H1 (cell line): Measurements from ENCODE around the gene CYB5R3. TPM values are rescaled to one million over a fixed set of nuclear protein-coding genes. Genes with fewer than 3 reads are reported as not detected.

Experiments used
- CHD2 ChIP-seq: IDR thresholded peaks from 2 replicates; pipeline ENCODE4 v1.6.1; 2012; ENCODE audit warnings: low read length, improper control_type of control experiment
- FOSL1 ChIP-seq: IDR thresholded peaks from 2 replicates; pipeline ENCODE4 v1.6.1; 2011; ENCODE audit warnings: mild to moderate bottlenecking, low read depth, low read length, moderate library complexity; ENCODE audit not compliant: insufficient read depth
- GTF2F1 ChIP-seq: IDR thresholded peaks from 2 replicates; pipeline ENCODE4 v1.6.1; 2012; ENCODE audit warnings: low read depth, low read length, improper control_type of control experiment, borderline replicate concordance
- HDAC2 ChIP-seq, 2 experiments: fragments of 300-600 bp in 1 of 2; sonication (generic) in 1 of 2; IDR thresholded peaks; 2 replicates each; pipeline ENCODE4 v1.6.1; 2011 to 2012; ENCODE audit warnings: low read depth in 2 of 2, low read length in 2 of 2, mild to moderate bottlenecking in 2 of 2, moderate library complexity in 2 of 2, borderline replicate concordance in 1 of 2, inconsistent platforms in 1 of 2
- JUN ChIP-seq: IDR thresholded peaks from 2 replicates; pipeline ENCODE4 v1.6.1; 2011; ENCODE audit warnings: low read depth, mild to moderate bottlenecking, improper control_type of control experiment, low read length
- JUND ChIP-seq: IDR thresholded peaks from 2 replicates; pipeline ENCODE4 v1.6.1; 2011; ENCODE audit warnings: mild to moderate bottlenecking, improper control_type of control experiment, low read length
- KDM1A ChIP-seq: fragments of 200-600, 300-600 bp; sonication (generic); IDR thresholded peaks from 2 replicates; pipeline ENCODE4 v1.7.1; 2016; ENCODE audit warnings: mild to moderate bottlenecking, low read length, borderline replicate concordance
- NANOG ChIP-seq: IDR thresholded peaks from 2 replicates; pipeline ENCODE4 v1.6.1; 2011; ENCODE audit warnings: low read length, low read depth, mild to moderate bottlenecking, inconsistent platforms; ENCODE audit not compliant: insufficient read depth, poor library complexity, severe bottlenecking
- NRF1 ChIP-seq: IDR thresholded peaks from 2 replicates; pipeline ENCODE4 v1.6.1; 2011; ENCODE audit warnings: mild to moderate bottlenecking, low read depth, low read length, improper control_type of control experiment
- PHF8 ChIP-seq: fragments of 200-600 bp; sonication (generic); conservative IDR thresholded peaks from 2 replicates; pipeline ENCODE4 v1.7.1; 2012; ENCODE audit warnings: low read depth, mild to moderate bottlenecking, inconsistent platforms, low read length, moderate library complexity
- POLR2A ChIP-seq, 2 experiments: IDR thresholded peaks; 1 replicate in 1 of 2; 2 replicates in 1 of 2; pipeline ENCODE4 v1.6.1; 2011; ENCODE audit warnings: low read depth in 2 of 2, low read length in 2 of 2, mild to moderate bottlenecking in 2 of 2; ENCODE audit errors: control extremely low read depth in 1 of 2
- POU5F1 ChIP-seq: IDR thresholded peaks from 2 replicates; pipeline ENCODE4 v1.6.1; 2011; ENCODE audit warnings: low read depth, mild to moderate bottlenecking, low read length, moderate library complexity
- RFX5 ChIP-seq: IDR thresholded peaks from 2 replicates; pipeline ENCODE4 v1.6.1; 2011; ENCODE audit warnings: low read depth, low read length, improper control_type of control experiment, borderline replicate concordance
- RXRA ChIP-seq: IDR thresholded peaks from 2 replicates; pipeline ENCODE4 v1.6.1; 2011; ENCODE audit warnings: low read depth, mild to moderate bottlenecking, low read length, moderate library complexity; ENCODE audit not compliant: insufficient read depth
- SIRT6 ChIP-seq: IDR thresholded peaks from one replicate; pipeline ENCODE4 v1.7.1; 2012; ENCODE audit warnings: low read length, inconsistent platforms
- SIX5 ChIP-seq: IDR thresholded peaks from 2 replicates; pipeline ENCODE4 v1.6.1; 2011; ENCODE audit warnings: mild to moderate bottlenecking, low read depth, low read length
- SP4 ChIP-seq: IDR thresholded peaks from 2 replicates; pipeline ENCODE4 v1.6.1; 2012; ENCODE audit warnings: low read length, inconsistent platforms
- SRF ChIP-seq: IDR thresholded peaks from 2 replicates; pipeline ENCODE4 v1.6.1; 2011; ENCODE audit warnings: mild to moderate bottlenecking, low read depth, low read length, moderate library complexity
- ZNF274 ChIP-seq: IDR thresholded peaks from 2 replicates; pipeline ENCODE4 v1.7.0; 2012; ENCODE audit warnings: low read length, borderline replicate concordance; ENCODE audit errors: extremely low read depth
- polyA plus RNA-seq, 7 experiments: library from polyadenylated mRNA; depleted of rRNA in 3 of 7; stranded (reverse) in 5 of 7; unstranded in 2 of 7; fragments of >200 nt in 5 of 7; fragments of 200-250 nt in 2 of 7; gene quantifications; 1 replicate in 5 of 7; 2 replicates in 1 of 7; 4 replicates in 1 of 7; pipeline versions ENCODE4 v1.2.1 to v1.2.3, GENCODE V29; 2011 to 2013; ENCODE audit warnings: missing spikeins in 2 of 7, mixed read lengths in 2 of 7
- total RNA-seq: library from RNA; stranded (reverse); fragmentation: NEBNext Ultra II Directional; extraction: Animal tissue kit (Norgen Biotek cat#: 25700); gene quantifications from 2 replicates; pipeline ENCODE4 v1.2.1, GENCODE V29; 2021
- TF ChIP-seq, protein P1 (sequence below), 3 experiments: IDR thresholded peaks; 1 replicate in 2 of 3; 2 replicates in 1 of 3; pipeline versions ENCODE4 v1.5.1 to v1.6.1; 2011; ENCODE audit warnings: low read length in 3 of 3, mild to moderate bottlenecking in 3 of 3, inconsistent platforms in 2 of 3, low read depth in 1 of 3, moderate library complexity in 1 of 3; ENCODE audit not compliant: insufficient read depth in 1 of 3; ENCODE audit errors: control extremely low read depth in 1 of 3
- TF ChIP-seq, protein P2 (sequence below): IDR thresholded peaks from 2 replicates; pipeline ENCODE4 v1.6.1; 2011; ENCODE audit warnings: low read length, improper control_type of control experiment

Gene CYB5R3
- total and polyA plus RNA-seq, 2 of the 8 experiments (the other 6 are each of a cell fraction or from before 2014, with no cell fraction given): 75.3 to 113 TPM

DNA sequence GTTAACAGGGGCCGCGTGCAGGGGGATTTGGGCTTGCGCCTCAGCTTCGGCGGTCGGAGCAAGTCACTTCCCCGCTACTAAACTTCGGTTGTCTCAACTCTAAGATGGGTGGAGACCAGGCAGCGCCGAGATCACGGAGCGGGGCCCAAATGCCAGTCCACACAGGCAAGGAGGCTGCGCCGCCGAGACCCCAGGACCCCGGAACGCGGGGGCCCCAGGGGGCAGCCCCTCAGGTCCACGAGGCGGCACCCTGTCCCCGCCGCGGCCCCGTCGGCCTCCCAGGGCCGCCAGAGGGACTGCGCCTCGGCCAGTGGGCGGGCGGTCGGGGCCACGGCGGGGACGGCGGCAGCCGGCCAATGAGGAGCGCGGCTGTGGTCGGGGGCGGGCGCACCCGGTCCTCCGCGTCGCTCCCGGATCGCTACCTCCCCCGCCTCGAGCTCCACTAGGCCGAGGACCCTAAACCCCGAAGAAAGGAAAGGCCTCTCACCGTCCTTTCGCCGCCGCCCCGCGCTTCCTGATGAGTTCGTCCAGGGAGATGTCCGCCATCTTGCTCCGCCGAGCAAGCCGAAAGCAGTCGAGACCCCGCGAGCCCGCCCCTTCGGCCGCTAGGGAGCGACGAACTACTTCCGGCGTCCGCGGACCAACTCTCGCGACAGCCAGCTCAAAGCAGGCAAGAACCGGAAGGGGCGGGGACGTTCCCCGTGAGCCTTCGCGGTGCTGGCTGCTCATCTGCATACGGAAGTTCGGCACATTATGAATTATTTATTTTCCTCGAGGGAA is 34.7 kb downstream of the CYB5R3 start, which contains the start of gene POLDIP3 (continued):
- TF ChIP-seq, protein P1, sequence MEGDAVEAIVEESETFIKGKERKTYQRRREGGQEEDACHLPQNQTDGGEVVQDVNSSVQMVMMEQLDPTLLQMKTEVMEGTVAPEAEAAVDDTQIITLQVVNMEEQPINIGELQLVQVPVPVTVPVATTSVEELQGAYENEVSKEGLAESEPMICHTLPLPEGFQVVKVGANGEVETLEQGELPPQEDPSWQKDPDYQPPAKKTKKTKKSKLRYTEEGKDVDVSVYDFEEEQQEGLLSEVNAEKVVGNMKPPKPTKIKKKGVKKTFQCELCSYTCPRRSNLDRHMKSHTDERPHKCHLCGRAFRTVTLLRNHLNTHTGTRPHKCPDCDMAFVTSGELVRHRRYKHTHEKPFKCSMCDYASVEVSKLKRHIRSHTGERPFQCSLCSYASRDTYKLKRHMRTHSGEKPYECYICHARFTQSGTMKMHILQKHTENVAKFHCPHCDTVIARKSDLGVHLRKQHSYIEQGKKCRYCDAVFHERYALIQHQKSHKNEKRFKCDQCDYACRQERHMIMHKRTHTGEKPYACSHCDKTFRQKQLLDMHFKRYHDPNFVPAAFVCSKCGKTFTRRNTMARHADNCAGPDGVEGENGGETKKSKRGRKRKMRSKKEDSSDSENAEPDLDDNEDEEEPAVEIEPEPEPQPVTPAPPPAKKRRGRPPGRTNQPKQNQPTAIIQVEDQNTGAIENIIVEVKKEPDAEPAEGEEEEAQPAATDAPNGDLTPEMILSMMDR (IDR thresholded peaks at IDR 0.05; ENCODE audit: control extremely low read depth in 1 of 3, insufficient read depth in 1 of 3, low read depth in 1 of 3, low read length in 3 of 3): peak in 1 of 3 experiments; percentile 32; a peak in 1 of 4 replicates
- TF ChIP-seq SIRT6 (no peak), SP4 (no peak; the same call in 1 of the 2 replicates), SIX5 (no peak), SRF (no peak), JUND (no peak), PHF8 (peak; percentile 95), POLR2A (IDR thresholded peaks at IDR 0.05; ENCODE audit: control extremely low read depth in 1 of 2, low read depth in 2 of 2, low read length in 2 of 2) (no peak; a peak in 1 of 3 replicates), HDAC2 (IDR thresholded peaks at IDR 0.05; ENCODE audit: borderline replicate concordance in 1 of 2, low read depth in 2 of 2, low read length in 2 of 2) (no peak), GTF2F1 (no peak), FOSL1 (no peak), NRF1 (no peak), NANOG (peak; percentile 21), RXRA (no peak), POU5F1 (no peak), RFX5 (no peak), JUN (no peak), KDM1A (no peak), CHD2 (peak; percentile 99), ZNF274 (no peak)
- TF ChIP-seq, protein P2, sequence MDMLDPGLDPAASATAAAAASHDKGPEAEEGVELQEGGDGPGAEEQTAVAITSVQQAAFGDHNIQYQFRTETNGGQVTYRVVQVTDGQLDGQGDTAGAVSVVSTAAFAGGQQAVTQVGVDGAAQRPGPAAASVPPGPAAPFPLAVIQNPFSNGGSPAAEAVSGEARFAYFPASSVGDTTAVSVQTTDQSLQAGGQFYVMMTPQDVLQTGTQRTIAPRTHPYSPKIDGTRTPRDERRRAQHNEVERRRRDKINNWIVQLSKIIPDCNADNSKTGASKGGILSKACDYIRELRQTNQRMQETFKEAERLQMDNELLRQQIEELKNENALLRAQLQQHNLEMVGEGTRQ: no peak
